ENCODE results near the gene SSH2.
A peak's percentile ranks its signal among the peaks of the same experiment; 100 is the strongest.
"Not testable (repeated sequence)": the region's sequence is repeated elsewhere in the genome, so short reads cannot be mapped to it uniquely, and the experiment has no call there.

SSH2 gene

DNA sequence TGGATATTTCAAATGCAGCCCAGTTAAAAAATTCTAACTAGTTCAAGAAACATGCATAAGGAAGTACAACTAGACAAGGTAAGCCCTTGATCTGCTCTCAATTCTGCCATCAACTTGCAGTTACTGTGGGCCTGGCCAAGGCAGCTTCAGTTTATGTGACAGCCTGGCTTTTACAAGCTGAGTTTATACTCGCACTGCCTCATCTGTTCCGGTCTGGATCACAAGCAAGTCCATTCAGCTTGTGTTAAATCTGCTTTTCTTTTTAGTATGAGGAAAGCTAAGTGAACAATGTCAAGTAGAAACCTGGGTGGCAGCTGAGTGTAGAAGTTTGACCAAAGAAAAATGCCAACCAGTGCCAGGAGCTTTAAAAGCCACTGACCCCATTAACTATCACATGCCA lies 230.7 kb downstream of the SSH2 start:
- DNase-seq, result no peak

DNA sequence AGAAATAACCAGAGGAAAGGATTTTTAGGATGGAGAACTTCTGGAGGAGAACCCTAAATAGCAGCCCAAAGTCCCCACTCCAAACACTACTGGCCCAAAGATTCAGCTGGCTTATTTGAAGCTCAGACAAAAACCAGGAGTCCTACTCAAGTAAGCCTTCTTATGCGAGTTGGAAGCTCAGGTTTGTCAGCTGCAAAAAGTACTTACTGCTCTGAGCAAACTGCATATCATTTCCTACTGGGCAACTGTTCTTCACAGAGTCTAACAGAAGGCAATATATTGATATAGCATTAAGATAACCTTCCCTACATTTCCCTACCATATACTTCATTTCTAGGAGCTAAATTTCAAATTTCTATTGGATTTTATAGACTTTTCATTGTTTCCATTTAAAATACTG lies 231.2 kb downstream of the SSH2 start:
- no peak for DNase-seq

DNA sequence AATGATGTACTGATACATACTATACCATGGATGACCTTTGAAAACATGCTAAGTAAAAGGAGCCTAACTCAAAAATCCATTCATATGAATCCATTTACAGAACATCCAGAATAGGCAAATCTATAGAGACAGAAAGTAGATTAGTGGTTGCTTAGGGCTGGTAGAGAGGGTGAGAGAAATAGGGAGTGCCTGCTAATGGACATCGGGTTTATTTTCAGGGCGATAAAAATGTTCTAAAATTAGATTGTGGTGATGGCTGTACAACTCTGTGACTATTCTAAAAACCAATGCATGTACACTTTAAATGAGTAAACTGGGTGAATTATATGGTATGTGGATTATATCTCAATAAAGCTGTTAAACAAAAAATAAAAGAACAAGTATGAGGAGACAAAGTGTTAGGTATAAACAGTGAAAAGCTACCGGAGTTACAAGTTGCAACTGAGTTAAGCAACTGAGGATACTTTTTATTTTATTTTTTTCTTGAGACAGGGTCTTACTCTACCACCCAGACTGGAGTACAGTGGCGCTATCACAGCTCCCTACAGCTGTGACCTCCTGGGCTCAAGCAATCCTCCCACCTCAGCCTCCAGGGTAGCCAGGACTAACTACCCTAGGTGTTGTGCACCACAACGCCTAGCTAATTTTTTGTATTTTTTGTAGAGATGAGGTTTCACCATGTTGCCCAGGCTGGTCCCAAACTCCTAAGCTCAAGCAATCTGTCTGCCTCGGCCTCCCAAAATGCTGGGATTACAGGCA lies 231.8 kb downstream of the SSH2 start:
- DNase-seq, result no peak

DNA sequence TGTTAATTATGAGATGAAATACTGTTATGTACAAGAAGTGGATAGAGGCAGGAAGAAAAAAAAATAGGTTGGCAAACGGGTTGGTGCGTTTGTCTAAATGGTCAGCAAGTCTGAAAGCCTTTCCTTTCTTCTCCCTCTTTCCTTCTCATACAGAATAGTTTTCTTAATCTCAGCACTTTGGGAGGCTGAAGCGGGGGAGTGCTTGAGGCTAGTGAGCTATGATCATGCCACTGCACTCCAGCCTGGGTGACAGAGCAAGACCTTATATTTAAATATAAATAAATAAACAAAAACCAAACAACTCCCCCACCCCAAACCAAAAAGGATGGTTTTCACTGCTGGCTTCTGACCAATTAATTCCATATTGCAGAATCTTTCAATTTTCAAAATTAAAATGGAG lies 232.7 kb downstream of the SSH2 start:
- DNase-seq, result no peak

DNA sequence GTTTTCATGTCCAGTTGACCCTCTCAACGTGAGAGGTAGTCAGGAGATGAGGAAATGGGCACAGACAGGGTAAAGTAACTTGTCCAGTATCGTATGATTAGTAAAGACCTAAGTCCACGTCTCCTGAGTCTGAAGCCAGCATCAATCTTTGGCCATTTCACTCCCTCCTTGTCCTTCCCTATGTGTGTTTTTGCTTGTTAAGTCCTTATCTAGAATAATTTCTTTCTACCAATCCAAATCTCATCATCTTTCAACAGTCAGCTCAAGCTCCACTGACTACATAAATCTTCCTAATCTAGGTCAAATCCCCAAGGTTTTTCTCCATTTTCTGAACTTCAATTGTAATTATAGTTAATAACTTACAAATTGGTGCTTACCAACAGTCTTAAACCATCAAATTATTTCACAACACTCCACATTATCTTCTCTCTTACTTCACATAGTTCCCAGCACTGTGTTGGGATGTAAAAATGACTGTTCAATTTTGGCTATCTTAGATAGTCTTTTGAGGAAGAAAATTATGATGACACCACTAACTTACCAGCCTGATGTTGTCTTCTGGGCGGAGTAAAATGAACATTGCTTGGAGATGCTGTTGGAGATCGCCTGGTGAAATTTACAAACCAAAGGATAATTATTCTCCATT lies 235.0 kb downstream of the SSH2 start:
- DNase-seq, result no peak

DNA sequence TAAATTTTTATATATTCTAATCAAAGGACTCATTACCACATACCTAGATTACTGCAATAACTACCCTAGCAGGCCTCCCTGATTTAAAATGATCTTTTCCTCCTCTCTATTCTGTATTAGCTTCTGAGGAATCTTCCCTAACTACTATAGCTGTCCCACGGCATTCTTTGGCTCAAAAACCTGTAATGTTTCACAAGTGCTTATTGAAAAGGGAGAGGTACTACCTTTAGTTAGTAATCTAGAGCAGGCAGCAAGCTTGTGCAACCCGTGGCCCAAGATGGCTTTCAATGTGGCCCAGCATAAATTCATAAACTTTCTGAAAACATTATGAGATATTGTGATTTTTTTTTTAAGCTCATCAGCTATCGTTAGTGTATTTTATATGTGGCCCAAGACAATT lies 236.3 kb downstream of the SSH2 start:
- no peak for DNase-seq

DNA sequence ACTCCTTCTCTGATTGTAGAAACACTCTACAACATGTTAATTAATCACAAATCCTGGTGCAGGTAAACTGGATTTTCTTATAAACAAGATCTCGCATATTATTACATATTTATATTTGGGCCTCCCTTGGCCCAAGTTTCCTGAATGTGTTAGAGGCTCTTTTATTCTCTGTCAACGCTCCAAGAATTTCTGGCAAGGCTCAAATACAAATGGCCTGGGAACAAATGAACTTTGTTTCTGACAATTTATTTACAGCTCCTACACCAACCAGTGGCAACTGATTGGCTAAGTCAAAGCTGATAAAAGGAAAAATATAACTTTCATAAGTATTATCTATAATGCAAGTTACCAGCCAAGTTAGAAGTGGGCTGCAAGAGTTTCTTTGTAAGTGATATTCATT lies 242.4 kb downstream of the SSH2 start:
- no peak for DNase-seq

DNA sequence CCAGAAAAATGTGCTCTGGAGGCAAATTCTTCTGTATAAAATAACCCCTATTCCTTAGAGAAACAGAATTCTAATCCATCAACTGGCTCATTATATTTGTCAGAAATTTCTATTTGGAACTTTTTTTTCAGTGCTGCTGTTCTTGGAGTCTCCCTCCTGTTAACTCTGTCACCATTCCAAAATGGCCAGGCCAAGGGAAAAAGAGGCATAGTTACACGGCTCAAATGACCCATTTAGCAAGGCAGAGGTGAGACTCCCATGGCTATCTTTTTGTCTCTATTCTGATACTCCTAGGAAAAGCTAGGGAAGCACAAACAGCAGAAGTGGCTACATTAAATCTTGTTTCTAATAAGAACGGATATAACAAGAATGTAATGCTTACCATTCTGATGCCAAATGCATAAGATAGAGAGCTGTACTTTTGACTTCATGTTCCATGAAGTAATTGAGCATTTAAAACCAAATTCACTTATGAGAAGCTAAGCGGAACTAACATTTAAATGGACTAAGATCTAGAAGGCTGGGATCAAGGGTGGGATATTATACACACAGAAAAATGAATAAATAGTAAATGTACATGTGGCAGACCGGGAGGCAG lies 242.9 kb downstream of the SSH2 start:
- DNase-seq, result no peak

DNA sequence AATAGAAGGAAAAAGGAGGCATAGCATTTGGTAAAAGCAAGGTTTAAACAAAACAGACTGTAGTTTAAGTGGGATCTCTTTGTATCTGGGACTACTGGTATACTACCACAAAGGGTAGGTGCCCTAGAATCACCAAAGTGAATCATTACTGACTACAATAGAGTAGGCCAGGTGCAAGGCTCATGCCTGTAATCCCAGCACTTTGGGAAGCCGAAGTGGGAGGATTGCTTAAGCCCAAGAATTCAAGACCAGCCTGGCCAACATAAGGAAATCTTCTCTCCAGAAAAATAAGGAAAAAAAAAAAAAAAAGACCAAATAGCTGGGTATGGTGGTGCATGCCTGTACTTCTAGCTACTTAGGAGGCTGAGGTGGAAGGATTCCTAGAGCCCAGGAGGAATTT lies 246.5 kb downstream of the SSH2 start:
- no peak for DNase-seq

DNA sequence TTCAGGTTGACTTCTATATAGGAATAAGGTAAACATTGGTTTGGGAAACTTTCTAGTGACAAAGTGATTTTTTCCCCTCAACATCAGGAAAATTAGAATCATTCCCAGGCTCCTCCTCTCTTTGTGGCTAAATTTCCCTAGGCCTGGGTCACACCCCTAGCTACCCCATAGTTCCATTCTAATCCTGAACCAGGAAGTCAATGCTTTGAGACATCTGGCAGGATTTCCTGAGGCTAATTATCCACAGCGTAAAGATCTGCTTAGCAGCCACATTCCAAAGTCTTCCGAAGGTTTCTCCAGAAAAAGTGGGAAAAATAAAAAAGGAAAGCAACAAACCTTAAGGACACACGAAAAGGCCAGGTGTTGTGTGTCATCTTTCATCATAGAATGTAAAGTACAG lies 247.0 kb downstream of the SSH2 start:
- DNase-seq, result no peak

DNA sequence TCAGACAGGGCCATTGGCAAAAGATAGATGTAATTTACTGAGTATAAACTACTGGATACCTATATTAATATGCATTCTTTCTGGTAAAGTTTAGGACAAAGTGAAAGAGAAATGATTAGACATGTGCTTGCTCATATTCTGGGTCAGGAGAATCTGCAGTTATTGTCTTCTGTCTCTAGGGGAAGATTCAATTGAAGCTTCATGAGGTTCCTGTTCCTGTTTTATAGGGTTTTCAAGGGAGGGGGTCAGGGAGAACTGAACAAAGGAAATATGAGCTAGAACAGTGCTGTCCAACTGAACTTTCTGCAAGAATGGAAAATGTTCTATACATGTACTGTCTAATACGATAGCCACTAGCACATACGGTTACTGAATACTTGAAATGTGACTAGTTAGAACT lies 248.0 kb downstream of the SSH2 start:
- DNase-seq, result peak in 1 of 2 donors; percentile 88

DNA sequence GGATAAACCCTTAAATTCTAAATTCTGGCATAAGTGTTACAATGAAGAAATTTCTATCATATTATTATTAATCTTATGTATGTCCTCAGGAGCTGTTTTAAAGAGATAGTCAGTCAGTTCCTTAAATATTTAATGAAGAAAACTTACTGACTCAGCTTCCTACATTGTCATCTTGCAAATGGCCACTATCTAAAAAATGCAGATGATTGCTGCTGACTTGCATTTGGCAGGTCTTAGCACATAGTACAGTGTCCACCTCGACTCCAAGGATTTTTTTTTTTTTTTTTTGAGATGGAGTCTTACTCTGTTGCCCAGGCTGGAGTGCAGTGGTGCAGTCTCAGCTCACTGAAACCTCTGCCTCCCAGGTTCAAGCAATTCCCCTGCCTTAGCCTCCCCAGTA lies 252.2 kb downstream of the SSH2 start:
- no peak for DNase-seq

DNA sequence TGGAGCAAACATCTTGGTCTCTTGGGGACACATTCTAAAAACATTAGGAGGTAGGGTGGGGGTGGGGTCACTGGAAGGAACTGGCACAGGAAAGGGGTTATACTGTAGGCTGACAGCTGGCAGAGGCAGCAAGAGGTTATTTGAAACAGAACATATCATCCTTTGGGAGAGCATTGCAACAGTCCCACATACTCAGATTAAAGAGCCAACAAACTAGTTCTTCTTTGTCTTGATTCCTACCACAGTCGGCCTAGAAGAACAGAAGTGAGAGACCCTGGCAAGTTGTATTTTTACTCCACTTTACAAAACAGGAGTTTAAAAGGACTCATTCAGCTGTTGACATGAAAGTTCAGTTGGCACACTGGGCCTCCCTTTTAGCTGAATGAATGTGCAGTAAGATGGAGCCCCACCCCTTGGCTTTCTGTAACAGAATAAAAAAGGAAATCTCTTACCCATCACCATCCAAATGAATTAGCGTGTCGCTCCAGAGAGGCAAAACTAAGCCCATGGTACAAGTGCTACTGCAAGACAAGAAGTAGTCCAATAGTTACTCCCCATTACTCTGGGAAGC lies 252.7 kb downstream of the SSH2 start:
- DNase-seq, result peak in 1 of 2 donors; percentile 21

DNA sequence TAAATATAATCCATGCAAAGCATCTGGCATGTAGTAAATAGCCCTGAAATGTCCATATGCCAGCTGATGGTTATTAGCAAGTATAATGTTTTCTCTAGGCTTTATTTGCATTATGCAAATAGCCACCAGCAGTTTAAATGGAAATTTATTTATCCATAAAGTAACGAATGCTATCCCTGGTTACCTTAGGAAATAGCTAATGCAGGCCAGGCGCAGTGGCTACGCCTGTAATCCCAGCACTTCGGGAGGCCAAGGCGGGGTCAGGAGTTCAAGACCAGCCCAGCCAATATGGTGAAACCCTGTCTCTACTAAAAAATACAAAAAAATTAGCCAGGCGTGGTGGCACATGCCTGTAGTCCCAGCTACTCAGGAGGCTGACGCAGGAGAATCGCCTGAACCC lies 254.1 kb downstream of the SSH2 start:
- not testable (repeated sequence) for DNase-seq

DNA sequence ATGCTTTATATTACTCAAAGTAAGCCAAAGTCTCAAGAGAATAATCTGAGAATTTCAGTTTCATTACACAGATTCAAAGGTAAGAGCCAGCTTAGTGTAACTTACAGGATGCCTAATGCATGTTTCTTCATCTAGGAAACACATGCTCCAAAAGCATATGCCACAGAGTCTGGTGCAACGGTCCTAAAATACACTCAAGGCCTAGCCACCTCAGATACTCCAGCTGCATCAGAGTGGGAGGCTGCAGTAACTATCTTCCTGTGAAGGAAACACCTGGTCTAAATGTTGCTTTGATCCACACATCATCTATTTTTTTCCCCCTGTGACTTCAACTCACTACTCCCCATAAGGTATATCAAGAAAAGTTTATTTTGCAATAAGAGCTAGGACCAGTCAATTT lies 255.7 kb downstream of the SSH2 start:
- DNase-seq, result peak in 1 of 2 donors; percentile 93

DNA sequence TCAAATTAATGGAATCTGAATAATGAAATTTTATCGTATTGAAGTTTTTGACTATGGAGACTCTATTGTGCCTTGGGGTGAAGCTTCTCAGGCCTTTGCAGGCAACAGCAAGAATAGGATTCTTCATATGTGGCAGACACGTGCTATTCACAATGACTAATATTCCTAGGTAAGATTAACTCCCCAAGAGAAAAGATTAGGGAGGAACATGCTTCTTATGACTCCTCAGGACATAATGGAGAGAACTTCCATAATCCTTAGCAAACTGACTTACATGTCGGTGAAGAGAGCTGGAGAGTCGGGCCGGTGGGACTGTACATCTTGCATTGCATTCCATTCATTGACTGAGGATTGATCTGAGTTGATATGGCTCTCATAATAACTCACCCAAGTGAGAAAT lies 258.4 kb downstream of the SSH2 start:
- DNase-seq, result no peak

DNA sequence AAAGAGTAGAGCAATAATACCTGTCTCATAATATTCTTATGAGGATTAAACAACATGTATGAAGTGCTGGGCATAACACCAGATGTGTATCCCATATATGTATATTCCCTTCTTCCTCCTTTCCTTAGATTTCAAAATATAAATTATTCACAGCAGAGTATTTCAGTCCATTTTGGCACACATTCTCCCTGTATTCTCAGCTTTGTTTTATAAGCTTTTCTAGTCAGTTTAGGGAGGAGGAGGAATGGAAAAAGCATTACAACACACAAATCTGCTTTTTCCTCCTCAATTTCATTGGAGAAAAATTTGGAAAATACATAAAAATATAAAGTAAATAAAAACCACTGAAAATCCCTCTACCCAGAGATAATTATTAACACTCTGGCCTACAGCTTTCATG lies 260.8 kb downstream of the SSH2 start:
- DNase-seq, result no peak

DNA sequence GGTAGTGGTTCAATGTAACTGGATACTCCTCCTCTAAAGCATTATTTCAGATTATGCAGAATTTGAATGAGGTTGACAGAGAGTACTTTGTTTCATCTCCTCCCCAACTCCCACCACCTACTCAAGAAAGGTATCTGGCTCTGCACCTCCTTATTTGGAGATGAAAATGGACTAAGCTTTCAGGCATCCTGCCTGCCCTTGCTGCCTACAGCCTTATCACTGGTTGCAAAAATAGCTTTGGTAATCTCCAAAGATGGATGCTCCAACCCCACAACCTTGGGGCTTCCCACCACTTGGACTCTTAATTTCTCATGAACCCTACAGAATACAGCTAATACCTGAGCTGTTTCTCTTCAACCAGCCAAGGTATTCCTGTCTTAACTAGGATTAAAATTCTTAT lies 262.1 kb downstream of the SSH2 start:
- no peak for DNase-seq

DNA sequence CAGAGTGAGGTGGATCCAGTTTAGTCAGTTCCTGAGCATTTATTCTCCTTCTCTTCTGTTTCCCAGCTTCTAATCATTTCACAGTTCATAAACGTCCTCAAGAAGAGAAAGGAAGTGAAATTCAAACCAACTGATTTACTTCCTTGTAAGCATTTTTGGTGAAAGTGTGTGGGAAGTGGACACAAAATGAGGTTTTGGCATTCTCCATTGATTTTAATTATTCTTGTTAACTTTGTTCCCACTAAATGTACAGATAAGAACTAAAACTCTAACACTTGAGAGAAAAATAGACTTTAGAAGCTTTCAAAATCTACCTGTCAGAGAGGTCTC lies 264.6 kb downstream of the SSH2 start:
- DNase-seq, result no peak

DNA sequence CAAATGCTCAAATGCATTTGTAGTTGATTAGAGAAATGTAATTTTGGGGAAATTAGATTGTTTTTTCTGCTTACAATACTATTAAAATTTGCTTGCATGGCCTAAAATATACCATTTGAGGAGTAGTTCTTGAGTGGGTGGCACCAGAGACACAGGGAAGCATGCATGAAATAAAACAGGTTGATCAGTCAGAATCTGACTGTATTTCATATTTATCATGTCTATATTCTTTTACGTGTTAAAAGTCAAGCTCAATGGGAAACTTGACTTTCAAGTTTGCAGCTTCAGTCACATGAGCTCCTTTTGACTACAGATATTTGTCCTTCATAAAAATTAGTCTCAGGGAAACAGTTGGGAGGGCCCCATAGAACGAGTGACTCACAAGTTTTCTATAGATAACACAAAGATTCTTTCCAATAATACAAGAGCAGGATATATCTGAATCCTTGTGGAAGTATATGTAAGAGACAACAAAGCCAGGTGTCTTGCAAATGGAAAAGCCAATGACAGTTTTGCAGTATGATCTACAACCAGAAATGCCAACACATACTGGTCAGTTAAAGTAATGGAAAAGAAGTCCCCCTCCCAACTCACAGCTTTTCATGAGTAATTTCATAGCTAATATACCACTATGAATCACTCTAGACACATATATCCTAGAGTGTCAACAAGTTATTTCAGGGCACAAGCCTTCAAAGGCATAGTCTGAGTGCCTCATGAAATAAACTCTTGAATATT lies 265.1 kb downstream of the SSH2 start:
- peak in 1 of 2 donors; percentile 44 for DNase-seq

DNA sequence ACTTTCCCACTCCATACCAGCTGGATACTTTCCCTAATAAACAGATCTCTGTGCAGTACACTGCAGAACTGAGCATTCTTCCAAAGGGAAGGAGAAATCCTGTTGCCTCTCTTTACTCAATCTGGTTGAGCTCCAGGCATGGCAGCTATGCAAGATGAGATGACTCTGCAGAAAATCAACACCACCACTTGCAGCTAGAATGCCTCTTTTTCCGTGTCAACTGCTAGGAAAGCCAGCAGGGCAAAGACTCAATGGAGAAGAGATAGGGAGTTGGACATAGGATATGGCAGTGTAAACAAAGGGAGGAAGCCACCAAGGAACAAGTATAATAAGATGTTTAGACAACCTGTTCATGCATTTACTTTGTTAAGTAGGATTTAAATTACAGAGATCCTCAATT lies 266.9 kb downstream of the SSH2 start:
- no peak for DNase-seq

DNA sequence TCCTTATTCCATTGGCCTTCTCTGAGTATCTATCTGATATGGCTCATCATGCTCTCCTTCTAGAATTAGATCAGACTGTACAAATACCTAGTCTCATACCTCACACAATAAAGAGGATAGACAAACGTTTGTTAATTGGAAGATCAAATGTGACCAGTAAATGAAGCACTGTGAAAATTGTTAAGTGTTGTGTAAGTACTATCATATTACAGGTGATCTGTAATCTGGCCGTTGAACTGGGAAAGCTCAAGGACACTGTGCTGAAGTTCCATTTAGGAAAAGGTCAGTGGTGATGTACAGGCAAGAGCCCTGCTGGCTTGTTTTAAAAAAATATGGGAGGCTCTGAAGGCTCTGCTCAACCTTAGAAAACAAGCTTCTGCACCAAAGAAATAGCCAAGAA lies 268.8 kb downstream of the SSH2 start:
- DNase-seq, result no peak

DNA sequence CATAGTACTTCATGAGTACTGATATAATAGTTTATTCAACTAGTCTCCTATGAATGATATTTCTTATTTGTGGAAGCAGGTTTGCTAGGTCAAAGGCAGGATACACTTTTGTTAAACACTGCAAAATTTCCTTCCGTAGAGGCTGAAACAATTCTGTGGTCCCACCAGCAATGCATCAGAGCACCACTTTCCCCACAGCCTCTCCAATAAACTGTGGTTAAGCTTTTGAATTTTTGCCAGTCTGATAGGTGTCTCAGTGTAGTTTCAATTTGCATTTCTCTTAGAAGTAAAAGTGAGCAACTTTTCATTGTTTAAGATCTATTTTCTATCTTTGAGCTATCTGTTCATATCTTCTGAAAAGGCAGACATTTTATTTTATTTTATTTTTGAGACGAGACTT lies 270.9 kb downstream of the SSH2 start:
- DNase-seq, result no peak

DNA sequence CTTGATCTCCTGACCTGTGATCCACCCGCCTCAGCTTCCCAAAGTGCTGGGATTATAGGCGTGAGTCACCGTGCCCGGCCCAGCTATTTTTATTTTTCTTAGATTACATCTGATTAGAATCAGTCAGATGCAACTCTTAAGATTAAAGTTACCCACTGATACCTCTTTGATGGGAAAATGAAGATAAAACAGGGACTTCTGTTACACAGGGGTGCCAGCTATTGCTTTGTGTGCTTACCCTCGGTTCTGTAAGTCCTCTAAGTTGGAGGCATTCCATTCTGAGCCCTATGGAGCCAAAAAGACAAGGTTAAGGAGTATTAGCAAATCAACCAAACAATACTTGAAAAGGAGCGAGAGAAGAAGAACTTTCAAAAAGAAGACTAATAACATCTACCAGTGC lies 274.7 kb downstream of the SSH2 start:
- DNase-seq, result no peak

Measured in bone marrow (tissue), 2 donors.